Mesendoderm (in vitro differentiated cells): ENCODE results near the gene SKI.
A peak's percentile ranks its signal among the peaks of the same experiment; 100 is the strongest.

Source experiments
- DNase-seq: peaks from one replicate; pipeline ENCODE4 v3.0.0; 2013
- H2AK5ac ChIP-seq: 2 replicates; pipeline ENCODE4 v1.6.1; 2013; ENCODE audit warnings: low read length, inconsistent platforms
- H2BK120ac ChIP-seq: 2 replicates; pipeline ENCODE4 v1.6.1; 2013; ENCODE audit warnings: low read depth, mild to moderate bottlenecking, low read length, moderate library complexity, mixed read lengths
- H2BK15ac ChIP-seq: replicated peaks from 2 replicates; pipeline ENCODE4 v1.6.1; 2013; ENCODE audit warnings: low read depth, mild to moderate bottlenecking, moderate library complexity
- H2BK5ac ChIP-seq: 2 replicates; pipeline ENCODE4 v1.6.1; 2013; ENCODE audit warnings: low read length, inconsistent platforms
- H3K18ac ChIP-seq: 2 replicates; pipeline ENCODE4 v1.6.1; 2013; ENCODE audit warnings: mild to moderate bottlenecking, low read length, mixed read lengths
- H3K23ac ChIP-seq: one replicate; pipeline ENCODE4 v1.6.1; 2013; ENCODE audit warnings: low read length
- H3K27ac ChIP-seq: 2 replicates; pipeline ENCODE4 v1.5.1; 2013; ENCODE audit warnings: low read depth, mild to moderate bottlenecking, inconsistent platforms, low read length, moderate library complexity
- H3K27me3 ChIP-seq: 2 replicates; pipeline ENCODE4 v1.6.1; 2013; ENCODE audit warnings: low read length, control low read depth, mild to moderate bottlenecking, inconsistent platforms; ENCODE audit not compliant: insufficient read depth, poor library complexity
- H3K36me3 ChIP-seq: 2 replicates; pipeline ENCODE4 v1.6.1; 2013; ENCODE audit warnings: low read length, inconsistent platforms; ENCODE audit not compliant: control insufficient read depth, insufficient read depth
- H3K4ac ChIP-seq: one replicate; pipeline ENCODE4 v1.6.1; 2013; ENCODE audit warnings: low read depth, mild to moderate bottlenecking, low read length, moderate library complexity
- H3K4me1 ChIP-seq: 2 replicates; pipeline ENCODE4 v1.6.1; 2013; ENCODE audit warnings: low read depth, low read length, inconsistent platforms; ENCODE audit not compliant: control insufficient read depth
- H3K4me2 ChIP-seq: 2 replicates; pipeline ENCODE4 v1.6.1; 2013; ENCODE audit warnings: low read length
- H3K4me3 ChIP-seq: 2 replicates; pipeline ENCODE4 v1.5.1; 2013; ENCODE audit warnings: mild to moderate bottlenecking, low read length
- H3K56ac ChIP-seq: one replicate; pipeline ENCODE4 v1.6.1; 2013; ENCODE audit warnings: low read length
- H3K79me1 ChIP-seq: 2 replicates; pipeline ENCODE4 v1.6.1; 2013; ENCODE audit warnings: low read length, inconsistent platforms
- H3K79me2 ChIP-seq: 2 replicates; pipeline ENCODE4 v1.6.1; 2013; ENCODE audit warnings: mild to moderate bottlenecking, low read length; ENCODE audit not compliant: control insufficient read depth, insufficient read depth
- H3K9ac ChIP-seq: 2 replicates; pipeline ENCODE4 v1.6.1; 2013; ENCODE audit warnings: low read length, inconsistent platforms
- H4K5ac ChIP-seq: one replicate; pipeline ENCODE4 v1.6.1; 2013; ENCODE audit warnings: low read length
- H4K8ac ChIP-seq: one replicate; pipeline ENCODE4 v1.6.1; 2013; ENCODE audit warnings: low read depth, mild to moderate bottlenecking, control low read depth, low read length, moderate library complexity
- WGBS: extraction: QIAGEN DNeasy Blood & Tissue Kit; methylation state at CpG from one replicate; pipeline ENCODE4 v1.1.7; 2013; ENCODE audit warnings: low lambda C conversion rate, missing lambda C conversion rate; ENCODE audit not compliant: insufficient coverage; ENCODE audit errors: extremely low coverage; 5-methylcytosine and 5-hydroxymethylcytosine counted together

Gene SKI

GRCh38 chr1:2288816-2289536 lies 60.9 kb downstream of the SKI start:
- no peaks in the 10 kb centered on the region for H3K36me3 ChIP-seq
- H4K5ac ChIP-seq, result no peak overlapping the region
- no peak overlapping the region for H3K56ac ChIP-seq
- H3K79me1 ChIP-seq, result peaks cover 31% of the 10 kb centered on the region
- no peak overlapping the region for H2BK15ac ChIP-seq
- H4K8ac ChIP-seq, result no peak overlapping the region
- no peak for DNase-seq
- H3K18ac ChIP-seq, result no peak overlapping the region
- no peak overlapping the region for H3K23ac ChIP-seq
- no peak overlapping the region for H3K4me2 ChIP-seq
- no peak overlapping the region for H2BK120ac ChIP-seq
- H3K4me3 ChIP-seq, result no peak overlapping the region
- no peak overlapping the region for H3K9ac ChIP-seq
- H3K79me2 ChIP-seq, result peaks cover 82% of the 10 kb centered on the region
- no peak overlapping the region for H2BK5ac ChIP-seq
- H3K27me3 ChIP-seq, result no peaks in the 10 kb centered on the region
- no peak overlapping the region for H3K4ac ChIP-seq
- no peak overlapping the region for H2AK5ac ChIP-seq
- no peak overlapping the region for H3K27ac ChIP-seq
- H3K4me1 ChIP-seq, result peaks cover 4% of the 10 kb centered on the region
- WGBS, result no CpG with 5 or more reads among the region's 20 CpGs

DNA sequence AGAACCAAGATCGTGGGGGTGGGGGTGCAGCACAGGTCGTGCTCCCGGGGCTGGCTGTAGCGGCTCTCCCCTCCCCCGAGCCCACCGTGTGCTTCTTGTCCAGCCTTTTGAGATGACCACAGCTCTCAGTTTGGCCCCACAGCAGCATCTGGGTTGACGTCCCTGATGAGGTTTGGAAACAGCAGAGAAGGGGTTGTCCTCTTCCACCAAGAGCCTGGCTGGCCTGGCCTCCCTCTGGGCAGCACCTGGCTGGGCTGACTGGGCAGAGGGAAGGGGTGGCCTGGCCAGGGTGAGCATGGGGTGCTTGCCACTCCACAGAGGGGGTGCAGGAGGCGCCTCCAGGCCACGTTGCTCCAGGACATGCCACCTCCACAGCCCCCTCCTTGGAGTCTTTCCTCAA lies 61.5 kb downstream of the SKI start:
- H3K9ac ChIP-seq, result no peak overlapping the region
- H3K4me2 ChIP-seq, result no peak overlapping the region
- WGBS, result no CpG with 5 or more reads among the region's 9 CpGs
- peaks cover 4% of the 10 kb centered on the region for H3K4me1 ChIP-seq
- H3K36me3 ChIP-seq, result no peaks in the 10 kb centered on the region
- H3K27me3 ChIP-seq, result no peaks in the 10 kb centered on the region
- H2BK5ac ChIP-seq, result no peak overlapping the region
- no peak for DNase-seq
- no peak overlapping the region for H3K27ac ChIP-seq
- no peak overlapping the region for H2BK120ac ChIP-seq
- H3K18ac ChIP-seq, result no peak overlapping the region
- peak overlapping the region; percentile 94 for H3K23ac ChIP-seq
- H3K4ac ChIP-seq, result no peak overlapping the region
- H3K56ac ChIP-seq, result peak overlapping the region; percentile 34
- no peak overlapping the region for H2AK5ac ChIP-seq
- no peak overlapping the region for H2BK15ac ChIP-seq
- H4K8ac ChIP-seq, result no peak overlapping the region
- peaks cover 83% of the 10 kb centered on the region for H3K79me2 ChIP-seq
- no peak overlapping the region for H3K4me3 ChIP-seq
- H4K5ac ChIP-seq, result no peak overlapping the region
- H3K79me1 ChIP-seq, result peaks cover 36% of the 10 kb centered on the region

DNA sequence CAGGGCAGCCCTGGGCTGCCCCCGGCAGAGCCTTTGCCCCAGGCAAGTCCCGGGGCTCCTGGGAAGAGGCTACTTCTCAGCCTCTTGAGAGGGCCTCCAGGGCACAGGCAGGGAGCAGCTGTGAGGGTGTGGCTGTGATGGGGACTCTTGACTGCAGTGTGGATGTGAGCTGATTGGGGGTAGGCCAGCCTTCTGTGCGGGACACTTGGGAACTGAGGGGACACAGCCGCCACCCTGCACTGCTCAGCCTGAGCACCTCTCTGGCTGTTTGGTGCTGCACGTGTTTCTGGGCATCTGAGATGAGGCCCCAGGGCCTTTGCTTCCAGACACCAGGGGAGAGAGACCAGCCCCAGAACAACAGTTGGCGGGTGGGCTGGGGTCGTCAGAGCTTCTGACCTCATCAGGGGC lies 62.1 kb downstream of the SKI start:
- no peak overlapping the region for H2BK5ac ChIP-seq
- no peaks in the 10 kb centered on the region for H3K27me3 ChIP-seq
- H3K23ac ChIP-seq, result no peak overlapping the region
- no peak overlapping the region for H4K5ac ChIP-seq
- H3K79me2 ChIP-seq, result peaks cover 84% of the 10 kb centered on the region
- no peaks in the 10 kb centered on the region for H3K36me3 ChIP-seq
- H3K9ac ChIP-seq, result no peak overlapping the region
- no peak for DNase-seq
- peaks cover 4% of the 10 kb centered on the region for H3K4me1 ChIP-seq
- no peak overlapping the region for H2AK5ac ChIP-seq
- H3K27ac ChIP-seq, result no peak overlapping the region
- no CpG with 5 or more reads among the region's 7 CpGs for WGBS
- no peak overlapping the region for H3K4me3 ChIP-seq
- H3K4ac ChIP-seq, result no peak overlapping the region
- no peak overlapping the region for H4K8ac ChIP-seq
- no peak overlapping the region for H2BK120ac ChIP-seq
- H3K56ac ChIP-seq, result peak overlapping the region; percentile 34
- H2BK15ac ChIP-seq, result no peak overlapping the region
- no peak overlapping the region for H3K4me2 ChIP-seq
- peaks cover 36% of the 10 kb centered on the region for H3K79me1 ChIP-seq
- H3K18ac ChIP-seq, result no peak overlapping the region

GRCh38 chr1:2290595-2291510 lies 62.7 kb downstream of the SKI start:
- H3K79me1 ChIP-seq, result peaks cover 41% of the 10 kb centered on the region
- H2AK5ac ChIP-seq, result no peak overlapping the region
- no peak overlapping the region for H3K56ac ChIP-seq
- H3K27ac ChIP-seq, result no peak overlapping the region
- H3K4me1 ChIP-seq, result peaks cover 4% of the 10 kb centered on the region
- no peak overlapping the region for H2BK120ac ChIP-seq
- no peak overlapping the region for H3K9ac ChIP-seq
- H3K4ac ChIP-seq, result no peak overlapping the region
- H3K23ac ChIP-seq, result peak overlapping the region; percentile 45
- no peak overlapping the region for H4K5ac ChIP-seq
- H2BK15ac ChIP-seq, result no peak overlapping the region
- H3K18ac ChIP-seq, result no peak overlapping the region
- no peak overlapping the region for H4K8ac ChIP-seq
- H3K27me3 ChIP-seq, result no peaks in the 10 kb centered on the region
- DNase-seq, result no peak
- WGBS, result no CpG with 5 or more reads among the region's 41 CpGs
- H3K79me2 ChIP-seq, result peaks cover 91% of the 10 kb centered on the region
- H3K36me3 ChIP-seq, result no peaks in the 10 kb centered on the region
- H3K4me2 ChIP-seq, result no peak overlapping the region
- no peak overlapping the region for H3K4me3 ChIP-seq
- no peak overlapping the region for H2BK5ac ChIP-seq

DNA sequence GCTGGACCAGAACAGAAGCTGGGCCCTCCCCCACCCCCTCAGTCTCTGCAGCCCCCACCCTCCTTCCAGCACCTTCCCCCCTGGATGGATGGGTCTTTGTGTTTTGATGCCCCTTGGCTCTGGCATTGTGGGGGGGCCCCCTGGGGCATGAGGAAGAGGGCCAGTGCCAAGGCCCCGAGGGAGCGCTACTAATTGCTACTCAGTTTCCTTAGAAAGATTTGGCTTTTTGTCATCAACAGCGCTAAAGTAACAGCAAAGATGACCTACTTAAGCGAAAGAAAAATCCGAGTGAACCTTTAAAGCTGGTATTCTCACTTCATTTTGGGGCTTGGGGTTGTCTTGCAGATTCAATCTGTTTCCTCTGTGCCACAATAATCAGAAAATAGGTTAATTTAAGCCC lies 63.5 kb downstream of the SKI start:
- no CpG with 5 or more reads among the region's 5 CpGs for WGBS
- no peaks in the 10 kb centered on the region for H3K36me3 ChIP-seq
- no peak overlapping the region for H3K4ac ChIP-seq
- no peak overlapping the region for H3K4me3 ChIP-seq
- no peak overlapping the region for H4K5ac ChIP-seq
- H3K23ac ChIP-seq, result no peak overlapping the region
- H3K4me1 ChIP-seq, result peaks cover 4% of the 10 kb centered on the region
- no peak overlapping the region for H2AK5ac ChIP-seq
- no peak overlapping the region for H3K4me2 ChIP-seq
- no peak overlapping the region for H3K18ac ChIP-seq
- no peak overlapping the region for H2BK5ac ChIP-seq
- peaks cover 91% of the 10 kb centered on the region for H3K79me2 ChIP-seq
- no peak for DNase-seq
- no peak overlapping the region for H4K8ac ChIP-seq
- no peak overlapping the region for H3K56ac ChIP-seq
- no peak overlapping the region for H2BK120ac ChIP-seq
- H3K9ac ChIP-seq, result no peak overlapping the region
- H3K27me3 ChIP-seq, result no peaks in the 10 kb centered on the region
- H2BK15ac ChIP-seq, result no peak overlapping the region
- H3K79me1 ChIP-seq, result peaks cover 44% of the 10 kb centered on the region
- H3K27ac ChIP-seq, result no peak overlapping the region
